SH-SY5Y (cell line): ENCODE results near the gene PTPRJ.

Experiments used
- GATA2 ChIP-seq: IDR thresholded peaks from 2 replicates; pipeline ENCODE4 v1.6.1; 2011; ENCODE audit warnings: mild to moderate bottlenecking, low read depth, low read length
- GATA3 ChIP-seq: IDR thresholded peaks from 2 replicates; pipeline ENCODE4 v1.6.1; 2011; ENCODE audit warnings: low read depth, mild to moderate bottlenecking, low read length, moderate library complexity

- TF ChIP-seq GATA2 (no peak), GATA3 (no peak)
Measured at GRCh38 chr11:47946682-47947559, 33.4 kb upstream of the PTPRJ start.
